D721Med (cell line): Measurements from ENCODE around the gene ZSWIM8.

ENCODE experiments used
- DNase-seq: peaks from one replicate; pipeline ENCODE4 v3.0.0; 2011; ENCODE audit warnings: low spot score; ENCODE audit not compliant: insufficient read length
- FAIRE-seq: peaks from 2 replicates; lab custom pipeline; 2011; peaks lifted over from hg19 to GRCh38; lab: Jason Lieb, UNC
- CTCF ChIP-seq: IDR thresholded peaks from 2 replicates; pipeline ENCODE4 v1.5.1; 2012; ENCODE audit warnings: mild to moderate bottlenecking, control low read depth; ENCODE audit not compliant: insufficient read depth; ENCODE audit errors: missing control alignments

The ZSWIM8 gene

GRCh38 chr10:73850211-73850610 is 64.8 kb downstream of the ZSWIM8 start:
- no peak for TF ChIP-seq CTCF
- FAIRE-seq, result no peak
- DNase-seq, result no peak

- TF ChIP-seq CTCF, result no peak
- FAIRE-seq (no peak), DNase-seq (no peak)
These were observed 65.6 kb downstream of the ZSWIM8 start for GRCh38 chr10:73850863-73851461.
